H1 (cell line): ENCODE measurements around the gene GAMT. TPM values are rescaled to one million over a fixed set of nuclear protein-coding genes. Genes with fewer than 3 reads are reported as not detected.

Experiments
- KDM1A ChIP-seq: fragments of 200-600, 300-600 bp; sonication (generic); IDR thresholded peaks from 2 replicates; pipeline ENCODE4 v1.7.1; 2016; ENCODE audit warnings: mild to moderate bottlenecking, low read length, borderline replicate concordance
- RNF2 ChIP-seq: fragments of 200-900, 300-1000 bp; sonication (generic); IDR thresholded peaks from 2 replicates; pipeline ENCODE4 v1.7.1; 2016; ENCODE audit warnings: borderline replicate concordance, low read depth, mild to moderate bottlenecking, antibody characterized with exemption, low read length; ENCODE audit not compliant: poor library complexity, severe bottlenecking; ENCODE audit errors: missing control alignments
- polyA plus RNA-seq, 7 experiments: library from polyadenylated mRNA; depleted of rRNA in 3 of 7; stranded (reverse) in 5 of 7; unstranded in 2 of 7; fragments of >200 nt in 5 of 7; fragments of 200-250 nt in 2 of 7; gene quantifications; 1 replicate in 5 of 7; 2 replicates in 1 of 7; 4 replicates in 1 of 7; pipeline versions ENCODE4 v1.2.1 to v1.2.3, GENCODE V29; 2011 to 2013; ENCODE audit warnings: missing spikeins in 2 of 7, mixed read lengths in 2 of 7
- total RNA-seq: library from RNA; stranded (reverse); fragmentation: NEBNext Ultra II Directional; extraction: Animal tissue kit (Norgen Biotek cat#: 25700); gene quantifications from 2 replicates; pipeline ENCODE4 v1.2.1, GENCODE V29; 2021

The GAMT gene
- total and polyA plus RNA-seq, 2 of the 8 experiments (the other 6 are each of a cell fraction or from before 2014, with no cell fraction given), result 17.2 to 35.6 TPM

DNA sequence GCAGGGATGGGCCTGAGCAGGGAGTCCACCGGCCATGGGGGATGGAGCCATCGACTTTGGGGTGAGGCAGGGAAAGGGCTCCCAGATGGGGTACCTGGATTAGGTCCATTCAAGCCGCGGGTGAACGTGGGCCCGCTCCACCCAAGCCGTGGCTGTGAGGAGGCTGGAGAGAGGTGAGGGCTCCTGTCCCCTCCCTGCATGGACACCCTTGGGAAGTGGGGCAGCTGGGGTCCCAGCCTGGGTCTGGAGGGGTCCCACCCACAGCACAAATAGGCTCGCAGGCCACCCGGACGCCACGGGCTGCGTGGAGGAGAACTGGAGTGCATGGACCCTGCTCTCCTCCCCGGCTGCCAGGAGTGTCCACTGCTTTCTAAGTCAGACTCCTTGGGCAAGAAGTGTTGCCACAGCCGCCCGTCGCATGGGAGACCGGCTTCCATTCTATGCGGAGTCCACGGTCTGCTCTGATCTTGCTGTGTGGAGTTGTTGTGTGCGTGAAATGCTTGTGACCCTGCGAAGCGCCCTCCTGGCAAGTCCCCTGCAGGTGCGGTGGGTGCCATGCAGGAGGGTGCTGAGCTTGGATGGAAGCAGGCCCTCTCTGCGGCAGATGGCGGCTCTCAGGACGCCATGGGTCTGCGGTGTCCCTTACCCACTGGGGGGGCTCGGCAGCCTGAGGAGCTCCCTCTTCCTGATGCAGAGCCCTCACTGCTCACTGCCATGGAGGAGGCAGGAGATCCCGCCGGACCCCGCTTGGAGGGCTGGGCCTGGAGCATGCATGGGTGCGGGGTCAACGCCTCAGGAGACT, 8.1 kb upstream of the GAMT start (continued):
- TF ChIP-seq RNF2 (no peak), KDM1A (no peak)
